Neural crest cell (in vitro differentiated cells): ENCODE measurements around the gene ASTN2. TPM values are rescaled to one million over a fixed set of nuclear protein-coding genes. Genes with fewer than 3 reads are reported as not detected.

Source experiments
- DNase-seq: peaks from one replicate; pipeline ENCODE4 v3.0.0; 2021; ENCODE audit warnings: low read depth, mixed read lengths, low spot score
- H3K27ac Mint-ChIP-seq: one replicate; pipeline ENCODE4 v1.8.0; 2021; ENCODE audit warnings: mild to moderate bottlenecking, mixed read lengths; ENCODE audit not compliant: unreplicated experiment
- H3K27me3 Mint-ChIP-seq: 2 replicates; pipeline ENCODE4 v1.8.0; 2021; ENCODE audit warnings: low read depth, mild to moderate bottlenecking, mixed read lengths
- H3K36me3 Mint-ChIP-seq: 2 replicates; pipeline ENCODE4 v1.8.0; 2021; ENCODE audit warnings: low read depth, mild to moderate bottlenecking, mixed read lengths
- H3K4me1 Mint-ChIP-seq: 2 replicates; pipeline ENCODE4 v1.8.0; 2021; ENCODE audit warnings: mixed read lengths
- H3K4me3 Mint-ChIP-seq: one replicate; pipeline ENCODE4 v1.8.0; 2021; ENCODE audit warnings: mild to moderate bottlenecking, mixed read lengths
- H3K9me3 Mint-ChIP-seq: 2 replicates; pipeline ENCODE4 v1.8.0; 2021; ENCODE audit warnings: mixed read lengths
- total RNA-seq: library from RNA; stranded (reverse); gene quantifications from 2 replicates; pipeline ENCODE4 v1.2.1, GENCODE V29; 2021
- TF ChIP-seq, protein P1 (sequence below): fragments of 200-600 bp; sonication (generic); conservative IDR thresholded peaks from 2 replicates; pipeline ENCODE4 v1.5.0; 2021; ENCODE audit warnings: antibody characterized with exemption, mild to moderate bottlenecking

Gene ASTN2
- total RNA-seq, 1 donor from 2014 or later = 7.3 TPM

DNA sequence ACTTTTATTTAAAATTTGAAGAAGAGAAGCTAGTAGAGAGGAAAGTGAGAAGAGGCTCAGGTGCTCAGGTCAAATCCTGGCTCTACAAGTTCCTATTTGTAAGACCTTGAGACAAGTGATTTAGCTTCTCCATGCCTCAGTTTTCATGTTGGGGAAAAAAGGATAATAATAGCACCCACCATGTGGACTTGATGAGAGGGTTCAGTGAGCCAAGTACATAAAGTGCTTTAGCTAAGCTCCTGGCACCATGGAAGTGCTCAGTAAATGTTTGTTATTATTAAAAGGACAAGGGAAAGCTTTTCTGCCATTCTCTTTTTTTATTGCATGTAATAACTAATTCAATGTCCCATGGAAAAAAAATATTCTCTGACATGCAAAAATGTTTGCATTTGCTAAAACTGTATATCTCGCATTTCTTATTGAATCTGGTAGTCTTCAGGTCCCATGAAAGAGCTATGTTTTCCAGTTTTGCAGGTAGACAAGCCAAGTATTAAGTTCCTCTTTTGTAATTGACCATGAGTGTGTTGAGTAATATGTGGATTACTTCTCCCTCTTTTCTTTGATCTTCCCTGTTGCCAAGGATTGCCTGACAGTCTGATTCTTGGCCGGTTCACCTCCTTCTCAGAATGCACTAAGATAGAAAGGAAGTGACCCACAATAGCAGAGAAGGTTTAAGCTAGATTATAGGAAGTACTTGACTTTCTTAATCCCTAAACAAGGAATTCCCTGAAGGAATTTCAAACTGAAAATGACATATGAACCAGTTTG is 773.4 kb downstream of the ASTN2 start:
- H3K36me3 Mint-ChIP-seq = no peaks in the 10 kb centered on the region
- no peaks in the 10 kb centered on the region for H3K9me3 Mint-ChIP-seq
- H3K4me3 Mint-ChIP-seq = no peak overlapping the region
- no peak overlapping the region for H3K27ac Mint-ChIP-seq
- TF ChIP-seq, protein P1, sequence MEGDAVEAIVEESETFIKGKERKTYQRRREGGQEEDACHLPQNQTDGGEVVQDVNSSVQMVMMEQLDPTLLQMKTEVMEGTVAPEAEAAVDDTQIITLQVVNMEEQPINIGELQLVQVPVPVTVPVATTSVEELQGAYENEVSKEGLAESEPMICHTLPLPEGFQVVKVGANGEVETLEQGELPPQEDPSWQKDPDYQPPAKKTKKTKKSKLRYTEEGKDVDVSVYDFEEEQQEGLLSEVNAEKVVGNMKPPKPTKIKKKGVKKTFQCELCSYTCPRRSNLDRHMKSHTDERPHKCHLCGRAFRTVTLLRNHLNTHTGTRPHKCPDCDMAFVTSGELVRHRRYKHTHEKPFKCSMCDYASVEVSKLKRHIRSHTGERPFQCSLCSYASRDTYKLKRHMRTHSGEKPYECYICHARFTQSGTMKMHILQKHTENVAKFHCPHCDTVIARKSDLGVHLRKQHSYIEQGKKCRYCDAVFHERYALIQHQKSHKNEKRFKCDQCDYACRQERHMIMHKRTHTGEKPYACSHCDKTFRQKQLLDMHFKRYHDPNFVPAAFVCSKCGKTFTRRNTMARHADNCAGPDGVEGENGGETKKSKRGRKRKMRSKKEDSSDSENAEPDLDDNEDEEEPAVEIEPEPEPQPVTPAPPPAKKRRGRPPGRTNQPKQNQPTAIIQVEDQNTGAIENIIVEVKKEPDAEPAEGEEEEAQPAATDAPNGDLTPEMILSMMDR = no peak
- H3K27me3 Mint-ChIP-seq = no peaks in the 10 kb centered on the region
- no peaks in the 10 kb centered on the region for H3K4me1 Mint-ChIP-seq
- DNase-seq = no peak

- no peak overlapping the region for H3K4me3 Mint-ChIP-seq
- no peak overlapping the region for H3K27ac Mint-ChIP-seq
- DNase-seq = no peak
- TF ChIP-seq, protein P1 = no peak
- no peaks in the 10 kb centered on the region for H3K4me1 Mint-ChIP-seq
- H3K36me3 Mint-ChIP-seq = no peaks in the 10 kb centered on the region
- no peaks in the 10 kb centered on the region for H3K9me3 Mint-ChIP-seq
- H3K27me3 Mint-ChIP-seq = no peaks in the 10 kb centered on the region
Observed at GRCh38 chr9:116639251-116639741, 775.6 kb downstream of the ASTN2 start.

DNA sequence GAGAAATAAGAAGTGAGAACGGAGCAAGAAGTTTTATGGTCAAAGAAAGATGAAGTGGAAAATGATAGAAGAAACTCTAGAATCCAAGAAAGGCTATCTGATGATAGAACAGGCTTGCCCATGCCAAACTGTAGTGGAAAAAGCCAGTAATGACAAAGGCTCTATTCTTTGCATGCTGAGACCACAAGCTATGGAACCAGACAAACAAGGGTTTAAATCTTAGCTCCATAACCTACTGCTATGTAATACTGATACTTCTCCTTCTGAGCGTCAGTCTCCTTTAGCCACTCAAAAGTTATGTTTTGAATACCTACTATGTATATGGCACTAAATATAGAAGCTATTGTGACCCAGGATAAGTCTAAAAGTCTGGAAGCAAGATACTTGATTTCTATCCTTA is 778.9 kb downstream of the ASTN2 start:
- Mint-ChIP-seq H3K9me3 (peaks cover 2% of the 10 kb centered on the region), H3K36me3 (peaks cover 2% of the 10 kb centered on the region), H3K27me3 (no peaks in the 10 kb centered on the region), H3K27ac (no peak overlapping the region), H3K4me1 (no peaks in the 10 kb centered on the region), H3K4me3 (no peak overlapping the region)
- DNase-seq = no peak
- TF ChIP-seq, protein P1 = no peak

DNA sequence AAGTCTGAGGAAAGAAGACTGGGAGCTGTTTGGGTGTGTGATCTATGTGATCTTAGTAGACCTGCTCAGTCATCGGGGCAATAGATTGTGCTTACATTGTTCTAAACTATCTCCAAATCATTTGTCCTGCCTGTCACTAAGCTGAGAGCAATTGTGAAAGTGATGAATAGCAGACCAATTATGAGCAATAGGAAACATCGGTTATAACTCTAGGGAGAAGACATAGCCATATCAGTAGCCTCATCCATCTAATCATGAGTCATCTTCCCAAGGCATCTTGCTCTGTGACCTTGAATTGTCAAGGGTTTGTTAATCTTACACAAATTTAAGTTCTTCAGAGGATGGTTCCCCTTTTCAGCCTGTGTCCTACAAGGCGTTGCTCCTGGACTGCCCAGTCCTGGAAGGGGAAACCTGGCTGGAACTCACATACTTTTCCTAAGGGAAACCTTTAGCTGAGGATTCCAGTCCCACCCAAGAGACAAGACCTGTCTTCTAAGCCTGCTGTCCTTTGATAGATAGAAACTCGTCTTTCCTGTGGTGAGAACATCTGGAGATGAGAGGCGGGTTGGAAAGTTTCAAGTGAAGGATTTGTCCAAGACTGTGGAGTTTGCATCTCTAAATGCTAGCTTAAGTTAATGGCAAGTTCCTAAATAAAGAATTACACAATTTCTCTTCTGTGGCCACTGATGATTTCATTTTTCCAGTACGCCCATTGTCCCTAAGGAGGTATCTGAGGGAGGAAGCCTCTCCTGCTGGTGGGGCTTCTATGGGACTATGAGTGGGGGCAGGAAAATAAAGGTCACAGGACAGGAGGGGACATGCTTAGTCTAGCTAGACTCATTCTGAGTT is 781.6 kb downstream of the ASTN2 start:
- DNase-seq = no peak
- Mint-ChIP-seq H3K9me3 (peaks cover 2% of the 10 kb centered on the region), H3K4me3 (no peak overlapping the region), H3K27ac (no peak overlapping the region), H3K36me3 (peaks cover 2% of the 10 kb centered on the region), H3K4me1 (peaks cover 7% of the 10 kb centered on the region), H3K27me3 (no peaks in the 10 kb centered on the region)
- TF ChIP-seq, protein P1 = no peak

- TF ChIP-seq, protein P1 = no peak
- H3K9me3 Mint-ChIP-seq = peaks cover 2% of the 10 kb centered on the region
- DNase-seq = no peak
- H3K27ac Mint-ChIP-seq = no peak overlapping the region
- H3K4me3 Mint-ChIP-seq = no peak overlapping the region
- peaks cover 2% of the 10 kb centered on the region for H3K36me3 Mint-ChIP-seq
- no peaks in the 10 kb centered on the region for H3K27me3 Mint-ChIP-seq
- H3K4me1 Mint-ChIP-seq = peaks cover 7% of the 10 kb centered on the region
Observed at GRCh38 chr9:116629634-116630033, 785.2 kb downstream of the ASTN2 start.
